PC-9 (cell line): ENCODE results near the gene CNRIP1.

Experiments
- EZH2 ChIP-seq: fragments of 200-600 bp; sonication (generic); IDR thresholded peaks from 2 replicates; pipeline ENCODE4 v1.8.0; 2017; ENCODE audit warnings: antibody characterized with exemption, low read depth
- TF ChIP-seq, protein P1 (sequence below): fragments of 200-600 bp; sonication (generic); conservative IDR thresholded peaks from 2 replicates; pipeline ENCODE4 v1.6.1; 2017; ENCODE audit warnings: mixed run types, antibody characterized with exemption, mild to moderate bottlenecking, moderate library complexity

DNA sequence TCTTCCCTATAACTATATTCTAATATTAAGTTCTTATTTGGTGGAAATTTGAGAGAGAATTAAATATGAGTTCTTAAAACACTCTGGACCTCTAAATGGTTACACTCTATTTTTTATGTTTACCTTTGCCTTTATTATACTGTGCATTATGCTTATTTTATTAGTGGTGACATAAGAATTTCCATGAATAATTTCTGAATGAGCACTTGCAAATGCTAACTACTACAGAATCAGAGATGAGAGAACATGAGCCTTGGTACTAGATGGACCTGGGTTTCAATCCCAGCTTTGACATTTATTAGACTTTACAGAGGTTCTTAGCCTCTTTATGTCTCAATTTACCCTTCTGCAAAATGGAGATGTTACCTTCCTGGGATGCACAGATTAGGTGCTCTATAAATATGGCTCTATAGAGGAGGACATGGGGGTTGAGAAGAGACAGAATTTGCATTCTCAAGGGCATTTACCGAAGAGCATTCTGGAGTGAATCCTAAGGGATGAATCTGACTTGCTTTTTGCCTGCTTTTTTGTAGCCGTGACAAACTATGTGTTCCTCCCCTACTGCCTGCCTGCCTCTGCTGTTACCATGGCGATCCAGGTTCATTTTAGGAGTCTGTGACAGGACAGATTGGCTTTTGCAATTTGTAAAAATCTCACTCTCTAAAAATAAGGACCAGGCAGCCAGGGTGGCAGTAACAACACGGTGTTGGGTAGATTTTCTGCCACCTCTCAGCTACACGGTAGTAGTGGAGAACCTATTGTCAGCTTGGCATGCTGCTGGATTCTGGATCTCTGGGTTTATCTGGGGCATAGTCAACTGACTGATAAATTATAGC lies 20.7 kb upstream of the CNRIP1 start:
- TF ChIP-seq, protein P1, sequence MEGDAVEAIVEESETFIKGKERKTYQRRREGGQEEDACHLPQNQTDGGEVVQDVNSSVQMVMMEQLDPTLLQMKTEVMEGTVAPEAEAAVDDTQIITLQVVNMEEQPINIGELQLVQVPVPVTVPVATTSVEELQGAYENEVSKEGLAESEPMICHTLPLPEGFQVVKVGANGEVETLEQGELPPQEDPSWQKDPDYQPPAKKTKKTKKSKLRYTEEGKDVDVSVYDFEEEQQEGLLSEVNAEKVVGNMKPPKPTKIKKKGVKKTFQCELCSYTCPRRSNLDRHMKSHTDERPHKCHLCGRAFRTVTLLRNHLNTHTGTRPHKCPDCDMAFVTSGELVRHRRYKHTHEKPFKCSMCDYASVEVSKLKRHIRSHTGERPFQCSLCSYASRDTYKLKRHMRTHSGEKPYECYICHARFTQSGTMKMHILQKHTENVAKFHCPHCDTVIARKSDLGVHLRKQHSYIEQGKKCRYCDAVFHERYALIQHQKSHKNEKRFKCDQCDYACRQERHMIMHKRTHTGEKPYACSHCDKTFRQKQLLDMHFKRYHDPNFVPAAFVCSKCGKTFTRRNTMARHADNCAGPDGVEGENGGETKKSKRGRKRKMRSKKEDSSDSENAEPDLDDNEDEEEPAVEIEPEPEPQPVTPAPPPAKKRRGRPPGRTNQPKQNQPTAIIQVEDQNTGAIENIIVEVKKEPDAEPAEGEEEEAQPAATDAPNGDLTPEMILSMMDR: no peak
- TF ChIP-seq EZH2: no peak
